ENCODE measurements around the gene SETDB2. TPM values are rescaled to one million over a fixed set of nuclear protein-coding genes. Genes with fewer than 3 reads are reported as not detected.

The SETDB2 gene
- total and polyA plus RNA-seq, 2 of the 4 experiments (the other 2 are of a cell fraction): 4.3 to 5.7 TPM

GRCh38 chr13:49439609-49440008, 4.5 kb upstream of the SETDB2 start:
- H4K91ac ChIP-seq (ENCODE audit: insufficient read depth, low read depth, low read length): no peak overlapping the region
- H3K36me3 ChIP-seq (ENCODE audit: control insufficient read depth, insufficient read depth, low read length): peaks cover 2% of the 10 kb centered on the region; the same call in 1 of the 2 replicates
- H3K9me3 ChIP-seq (ENCODE audit: control insufficient read depth, insufficient read depth, low read length): no peaks in the 10 kb centered on the region
- CTCF ChIA-PET: no interaction called here
- H3K27ac ChIP-seq (ENCODE audit: insufficient read depth, low read length): no peak overlapping the region
- POLR2A ChIA-PET (ENCODE audit: unreplicated experiment): no interaction called here
- no peak overlapping the region for H2AK5ac ChIP-seq (ENCODE audit: low read depth, low read length)
- no peak overlapping the region for H3K56ac ChIP-seq (ENCODE audit: extremely low read depth, insufficient read depth, low read length)
- H3K9me1 ChIP-seq (ENCODE audit: insufficient read depth, low read length): 0 out of 2 replicates have a peak, but pooled peaks cover 4% of the 10 kb centered on the region
- no peak overlapping the region for H3K4me3 ChIP-seq (ENCODE audit: insufficient read depth, low read depth, low read length)
- BruUV-seq (replicated peaks): no TSS peak
- in situ Hi-C loops (cut with MboI; ENCODE audit: low sequenced_read_pairs): loop anchor here (5.0 kb wide), 1 partner anchor 132 kb away; no protein-coding TSS in a partner anchor
- dilution Hi-C loops (cut with HindIII; ENCODE audit: low sequenced_read_pairs, unreplicated experiment): no loop called here
- no peak for TF ChIP-seq FOS (IDR thresholded peaks at IDR 0.05; ENCODE audit: low read depth, low read length)
- no peak for TF ChIP-seq ELK1 (IDR thresholded peaks at IDR 0.05; ENCODE audit: borderline replicate concordance, low read depth, low read length)
- no peak for TF ChIP-seq SMC3 (IDR thresholded peaks at IDR 0.05; ENCODE audit: low read depth, low read length)
- no peak for TF ChIP-seq RCOR1 (IDR thresholded peaks at IDR 0.05; ENCODE audit: insufficient replicate concordance, low read length)
- TF ChIP-seq MAZ (IDR thresholded peaks at IDR 0.05; ENCODE audit: borderline replicate concordance, low read depth, low read length): no peak
- TF ChIP-seq RAD21 (IDR thresholded peaks at IDR 0.05; ENCODE audit: low read length): no peak
- TF ChIP-seq BHLHE40 (IDR thresholded peaks at IDR 0.05; ENCODE audit: low read depth, low read length): no peak
- TF ChIP-seq POLR2A (IDR thresholded peaks at IDR 0.05; ENCODE audit: low read depth, low read length): no peak
- TF ChIP-seq NFE2L2 (IDR thresholded peaks at IDR 0.05; ENCODE audit: low read depth, low read length): no peak
- no peak for TF ChIP-seq RFX5 (IDR thresholded peaks at IDR 0.05; ENCODE audit: low read depth, low read length)
- no peak for TF ChIP-seq MXI1 (IDR thresholded peaks at IDR 0.05; ENCODE audit: borderline replicate concordance, low read depth, low read length)
- H3K18ac ChIP-seq (ENCODE audit: low read depth, low read length): no peak overlapping the region
- H3K23ac ChIP-seq (ENCODE audit: low read depth, low read length): no peak overlapping the region
- H3K9ac ChIP-seq (ENCODE audit: low read depth, low read length): no peak overlapping the region
- ATAC-seq (ENCODE audit: low read depth): no peak
- intact Hi-C loops (cut with micrococcal nuclease): no loop called here
- no peak overlapping the region for H3K4me2 ChIP-seq (ENCODE audit: low read depth, low read length)
- WGBS, 2 experiments (ENCODE audit: extremely low coverage in 2 of 2, insufficient read length in 1 of 2): no CpG with 5 or more reads among the region's 2 CpGs
- 0 out of 4 replicates have a peak overlapping the region, but pooled peaks of 1 of the 2 experiments have one; percentile 9 for H4K8ac ChIP-seq (ENCODE audit: low read depth in 2 of 2, low read length in 2 of 2)
- DNase-seq: no peak
- H2BK5ac ChIP-seq (ENCODE audit: low read depth, low read length, poor library complexity, severe bottlenecking): no peak overlapping the region
- H4K5ac ChIP-seq (ENCODE audit: low read depth, low read length): no peak overlapping the region
- H2AK9ac ChIP-seq (replicated peaks; ENCODE audit: low read depth, low read length, poor library complexity): no peak overlapping the region
- no peak overlapping the region for H2BK20ac ChIP-seq (ENCODE audit: low read depth, low read length)
- H3K27me3 ChIP-seq (ENCODE audit: control insufficient read depth, insufficient read depth, low read length): no peaks in the 10 kb centered on the region
- no peak overlapping the region for H3K14ac ChIP-seq (replicated peaks; ENCODE audit: low read depth, low read length)
- peaks cover 27 to 42% of the 10 kb centered on the region in 2 experiments for H3K79me1 ChIP-seq (ENCODE audit: low read depth in 1 of 2, low read length in 2 of 2)
- no peak overlapping the region for H3K4ac ChIP-seq (ENCODE audit: low read depth, low read length)
- no peak overlapping the region for H2AFZ ChIP-seq (replicated peaks; ENCODE audit: low read length, poor library complexity)
- no peaks in the 10 kb centered on the region for H4K20me1 ChIP-seq (ENCODE audit: insufficient read depth, low read length)
- peaks cover 2% of the 10 kb centered on the region; the same call in 1 of the 2 replicates for H3K4me1 ChIP-seq (ENCODE audit: control insufficient read depth, insufficient read depth, low read length)
- H2BK120ac ChIP-seq (ENCODE audit: low read depth, low read length): no peak overlapping the region
- no peak overlapping the region for H2BK15ac ChIP-seq (ENCODE audit: low read depth, low read length)

Measured in IMR-90 (cell line).